HG03571 (cell line): ENCODE data around the gene RNPS1.

Experiments used
- ATAC-seq: cut with Tn5 transposase; IDR thresholded peaks from one replicate; pipeline ENCODE4 v1.9.1; 2021; ENCODE audit not compliant: unreplicated experiment

RNPS1 gene

GRCh38 chr16:2216330-2216729 lies 51.6 kb downstream of the RNPS1 start:
- no peak for ATAC-seq

- peak; percentile 74 for ATAC-seq
These were observed 53.3 kb downstream of the RNPS1 start, which contains the start of gene PGP for GRCh38 chr16:2214719-2214968. TSS of gene PGP (minus strand) at chr16:2214840. CDS start at chr16:2214777, 63 bp downstream.

GRCh38 chr16:2213817-2214718 lies 53.9 kb downstream of the RNPS1 start:
- no peak for ATAC-seq

GRCh38 chr16:2212362-2213324 lies 55.3 kb downstream of the RNPS1 start:
- no peak for ATAC-seq

GRCh38 chr16:2211923-2212347 lies 56.0 kb downstream of the RNPS1 start:
- ATAC-seq = no peak

GRCh38 chr16:2210386-2211365 lies 57.2 kb downstream of the RNPS1 start, which contains the start of gene BRICD5:
TSS of gene BRICD5 (minus strand) at chr16:2210863. CDS start at chr16:2210833, 30 bp downstream.
- no peak for ATAC-seq

GRCh38 chr16:2210009-2210332 lies 58.0 kb downstream of the RNPS1 start:
- ATAC-seq = no peak

GRCh38 chr16:2209258-2210008 lies 58.5 kb downstream of the RNPS1 start:
- no peak for ATAC-seq

GRCh38 chr16:2208772-2209171 lies 59.2 kb downstream of the RNPS1 start:
- no peak for ATAC-seq

- ATAC-seq = no peak
These were observed 59.6 kb downstream of the RNPS1 start for GRCh38 chr16:2208308-2208707.

GRCh38 chr16:2207872-2208271 lies 60.1 kb downstream of the RNPS1 start:
- ATAC-seq = no peak

GRCh38 chr16:2206780-2207433 lies 61.0 kb downstream of the RNPS1 start:
- no peak for ATAC-seq

GRCh38 chr16:2206420-2206779 lies 61.5 kb downstream of the RNPS1 start:
- no peak for ATAC-seq

- ATAC-seq = peak; percentile 5
These were observed 62.0 kb downstream of the RNPS1 start for GRCh38 chr16:2205967-2206313.

GRCh38 chr16:2205104-2205966 lies 62.6 kb downstream of the RNPS1 start, which contains the start of gene MLST8:
TSS of gene MLST8 (plus strand) at chr16:2205454. CDS start at chr16:2206086, 632 bp downstream.
- peak; percentile 69 for ATAC-seq

GRCh38 chr16:2204416-2205103 lies 63.4 kb downstream of the RNPS1 start:
- ATAC-seq = no peak
